ENCODE measurements around the gene SLC4A9.

- no peak for TF ChIP-seq CTCF (IDR thresholded peaks at IDR 0.05)
- TF ChIP-seq EZH2 (IDR thresholded peaks at IDR 0.05; ENCODE audit: borderline replicate concordance, insufficient read depth, low read depth, low read length, poor library complexity, severe bottlenecking): no peak
Measured at GRCh38 chr5:140349244-140349643, 10.8 kb upstream of the SLC4A9 start.

Data from B cell (primary cell).